ENCODE measurements around the gene CNTNAP2.
"Not testable (repeated sequence)": the region's sequence is repeated elsewhere in the genome, so short reads cannot be mapped to it uniquely, and the experiment has no call there.

Gene CNTNAP2

DNA sequence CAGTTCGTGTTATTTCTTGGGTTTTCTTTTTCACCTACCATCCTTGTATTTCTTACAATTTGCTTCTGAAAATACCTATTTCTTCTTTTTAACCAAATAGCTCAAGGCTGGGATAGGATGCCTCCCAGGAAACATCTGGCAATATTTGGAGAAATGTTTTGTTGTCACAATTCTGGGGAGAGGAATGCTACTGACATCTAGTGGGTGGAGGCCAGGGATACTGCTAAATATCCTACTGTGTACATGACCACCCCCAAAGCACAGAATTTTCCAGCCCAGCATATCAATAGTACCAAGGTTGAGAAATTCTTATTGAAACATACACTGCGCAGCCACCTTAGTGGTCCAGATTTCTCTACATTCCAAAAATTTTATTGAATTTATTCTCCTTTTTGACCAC lies 55.5 kb downstream of the CNTNAP2 start:
- no peak for DNase-seq

- DNase-seq, result no peak
Measured at GRCh38 chr7:146175716-146176115, 59.1 kb downstream of the CNTNAP2 start.

DNA sequence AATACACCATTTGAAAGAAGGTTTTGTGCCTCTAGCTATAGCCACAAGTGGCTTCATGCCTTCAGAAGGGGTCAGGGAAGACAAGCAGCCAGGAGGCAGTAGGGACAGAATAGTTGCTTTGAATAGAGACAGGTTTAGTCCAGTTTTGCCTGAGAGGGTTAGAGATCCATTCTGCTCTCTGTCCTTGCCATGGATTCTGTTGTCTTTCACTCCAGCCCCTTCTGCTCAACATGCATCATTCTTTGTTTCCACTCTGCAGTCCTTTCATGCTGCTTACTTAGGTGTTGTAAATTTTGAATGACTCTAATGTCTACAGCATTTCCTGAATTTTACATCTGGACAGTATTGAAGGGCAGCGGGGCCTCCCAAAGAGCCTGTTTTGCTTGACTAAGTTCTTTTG lies 60.3 kb downstream of the CNTNAP2 start:
- no peak for DNase-seq

GRCh38 chr7:146177301-146177700 lies 60.7 kb downstream of the CNTNAP2 start:
- no peak for DNase-seq

DNA sequence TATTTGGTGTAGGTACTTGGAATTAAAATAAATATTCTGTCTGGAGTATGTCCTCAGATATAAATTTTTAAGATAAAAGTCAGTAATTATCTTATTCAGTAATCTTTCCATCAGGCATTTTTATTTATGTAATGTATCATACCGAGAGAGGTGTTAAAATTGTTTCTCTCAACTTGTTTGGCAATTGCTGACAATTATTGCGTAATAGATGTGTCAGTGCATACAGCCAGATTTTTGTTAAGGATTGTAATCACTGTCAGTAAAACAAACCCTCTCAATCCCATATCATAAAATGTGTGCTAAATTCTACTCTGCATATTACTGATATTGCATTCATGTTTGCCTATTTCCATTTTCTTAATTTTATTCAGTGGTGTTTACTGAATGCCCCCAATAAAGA lies 69.2 kb downstream of the CNTNAP2 start:
- DNase-seq, result no peak

GRCh38 chr7:146191428-146191827 lies 74.8 kb downstream of the CNTNAP2 start:
- not testable (repeated sequence) for DNase-seq

GRCh38 chr7:146201945-146202344 lies 85.3 kb downstream of the CNTNAP2 start:
- no peak for DNase-seq

GRCh38 chr7:146206270-146206669 lies 89.7 kb downstream of the CNTNAP2 start:
- DNase-seq, result no peak

- DNase-seq, result no peak
Measured at GRCh38 chr7:146208492-146208891, 91.9 kb downstream of the CNTNAP2 start.

DNA sequence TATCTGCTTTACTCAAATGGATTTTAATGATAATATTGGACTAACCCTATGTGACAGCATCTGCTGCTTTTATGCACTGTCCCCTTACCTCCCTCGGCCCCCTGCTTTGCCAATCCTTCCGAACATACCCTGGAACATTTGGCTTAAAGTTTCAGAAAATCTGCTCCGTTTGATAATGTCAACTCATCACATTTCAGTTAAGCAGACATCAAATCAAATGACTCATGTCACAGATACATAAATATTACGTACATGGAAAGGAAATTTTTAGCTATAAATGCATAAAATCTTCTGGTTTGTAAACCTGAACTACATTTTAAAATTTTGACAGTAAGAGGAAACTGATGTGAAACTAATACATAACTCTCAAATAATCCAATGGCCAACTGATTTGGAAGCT lies 98.2 kb downstream of the CNTNAP2 start:
- no peak for DNase-seq

DNA sequence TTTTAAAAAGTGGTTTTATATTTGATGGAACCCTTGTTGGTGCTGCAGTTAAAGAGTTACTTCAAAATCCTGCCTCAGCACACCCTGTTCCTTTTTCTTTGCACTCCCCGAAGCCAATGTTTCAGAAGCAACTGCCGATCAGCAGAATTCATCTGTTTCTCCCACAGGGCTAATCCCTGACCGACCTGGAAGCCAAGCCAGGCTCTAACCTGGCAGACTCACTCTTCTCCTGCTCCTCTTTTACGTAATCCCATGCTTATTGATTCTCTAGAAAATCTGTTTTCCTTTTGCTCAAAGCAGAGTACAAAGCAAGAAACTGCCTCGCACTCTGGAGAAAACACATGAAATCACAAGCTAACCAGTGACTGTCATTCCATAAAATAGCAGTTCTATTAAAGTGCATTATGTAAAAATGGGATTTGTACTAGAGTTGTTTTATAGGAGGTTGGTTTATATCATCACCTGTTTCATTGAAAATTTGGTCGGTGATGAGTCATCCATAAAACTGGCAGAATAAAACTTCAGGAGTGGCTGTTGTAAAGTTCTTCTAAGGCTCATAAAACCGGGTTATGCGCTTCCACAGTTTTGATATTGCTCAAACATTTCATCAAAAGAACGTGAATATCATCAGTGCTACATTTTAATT lies 99.9 kb downstream of the CNTNAP2 start:
- no peak for DNase-seq

- no peak for DNase-seq
Measured at GRCh38 chr7:146223851-146224250, 107.2 kb downstream of the CNTNAP2 start.

DNA sequence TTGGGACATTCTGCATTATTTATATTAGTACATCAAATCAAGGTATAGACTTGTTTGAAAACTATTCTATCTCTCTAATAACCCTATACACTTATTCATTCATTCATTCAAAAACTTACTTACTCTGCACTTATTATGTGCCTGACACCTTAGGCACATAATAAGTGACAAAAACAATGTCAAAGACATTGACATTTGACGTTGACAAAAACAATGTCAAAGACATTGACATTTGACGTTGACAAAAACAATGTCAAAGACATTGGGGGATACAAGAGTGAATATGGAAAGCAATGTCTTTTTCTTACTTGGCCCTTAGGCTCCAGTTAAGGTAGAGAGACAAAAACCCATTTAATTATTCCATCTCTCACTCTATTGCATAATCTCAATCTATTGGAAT lies 116.0 kb downstream of the CNTNAP2 start:
- no peak for DNase-seq

DNA sequence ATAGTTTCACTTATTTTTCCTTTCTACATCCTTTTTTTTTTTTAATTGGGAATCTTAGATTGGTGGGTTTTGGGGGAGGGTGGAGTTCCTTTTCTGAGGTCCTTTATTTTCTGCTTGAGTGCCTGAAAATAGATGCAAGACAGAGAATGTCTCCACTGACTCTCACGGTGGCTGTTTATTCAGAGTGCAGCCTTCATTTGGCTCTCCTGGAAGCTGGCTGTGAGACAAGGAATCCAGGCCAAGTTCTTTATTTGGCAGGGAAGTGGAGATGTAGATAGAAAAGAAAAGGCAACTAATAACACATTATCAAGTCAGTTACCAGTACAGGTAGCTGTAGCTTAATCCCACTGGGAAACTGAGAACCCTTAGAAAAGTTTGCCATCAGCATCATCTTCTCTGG lies 118.6 kb downstream of the CNTNAP2 start:
- DNase-seq, result no peak

- no peak for DNase-seq
Measured at GRCh38 chr7:146242661-146243060, 126.1 kb downstream of the CNTNAP2 start.

DNA sequence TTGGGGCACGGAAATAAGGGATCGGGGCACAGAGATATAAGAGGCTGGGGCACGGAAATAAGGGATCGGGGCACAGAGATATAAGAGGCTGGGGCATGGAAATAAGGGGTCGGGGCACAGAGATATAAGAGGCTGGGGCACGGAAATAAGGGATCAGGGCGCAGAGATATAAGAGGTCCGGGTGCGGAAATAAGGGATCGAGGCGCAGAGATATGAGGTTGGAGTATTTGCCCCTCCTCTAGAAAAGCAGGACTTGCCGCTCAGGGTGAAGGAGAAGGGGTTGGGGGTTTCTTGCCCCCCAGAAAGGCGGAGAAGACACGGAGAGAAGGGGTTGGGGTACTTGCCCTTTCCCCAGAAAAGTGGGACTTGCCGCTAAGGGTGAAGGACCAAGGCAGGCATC lies 131.4 kb downstream of the CNTNAP2 start:
- DNase-seq, result not testable (repeated sequence)

GRCh38 chr7:146248744-146249143 lies 132.1 kb downstream of the CNTNAP2 start:
- not testable (repeated sequence) for DNase-seq

- DNase-seq, result no peak
Measured at GRCh38 chr7:146249272-146249671, 132.7 kb downstream of the CNTNAP2 start.

- DNase-seq, result no peak
Measured at GRCh38 chr7:146255609-146256008, 139.0 kb downstream of the CNTNAP2 start.

DNA sequence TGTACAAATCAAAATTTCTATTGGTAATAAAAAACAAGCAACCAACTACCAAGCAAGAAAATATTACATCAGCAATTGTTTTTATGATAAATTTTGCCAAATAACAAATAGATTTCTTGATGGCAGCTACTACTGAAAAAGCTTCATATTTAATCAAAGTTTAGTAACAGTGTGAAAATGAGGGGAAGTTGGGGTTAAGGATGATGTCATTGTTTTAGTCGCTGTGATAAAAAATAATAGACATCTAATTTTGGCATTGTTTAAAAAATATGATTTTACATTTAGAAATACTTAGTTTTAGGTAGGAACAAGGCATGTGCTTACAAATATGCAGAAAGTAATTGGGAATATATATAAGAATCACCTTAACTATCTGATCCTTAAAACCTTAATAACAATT lies 145.9 kb downstream of the CNTNAP2 start:
- DNase-seq, result no peak

DNA sequence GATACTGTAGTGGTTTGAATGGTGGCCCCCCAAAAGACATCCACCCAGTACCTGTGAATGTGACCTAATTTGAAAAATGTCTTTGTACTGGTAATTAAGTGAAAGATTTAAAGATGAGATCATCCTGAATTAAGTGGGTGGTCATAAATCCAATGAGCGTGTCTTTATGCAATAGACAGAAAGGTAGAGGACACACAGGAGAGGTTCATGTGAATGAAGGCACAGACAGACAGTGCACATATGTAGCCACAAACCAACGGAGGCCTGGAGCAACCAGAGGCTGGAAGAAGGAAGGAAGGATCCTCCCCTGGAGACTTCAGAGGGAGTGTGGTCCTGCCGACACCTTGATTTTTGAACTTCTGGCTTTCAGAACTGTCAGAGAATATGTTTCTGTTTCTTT lies 160.3 kb downstream of the CNTNAP2 start:
- DNase-seq, result no peak

DNA sequence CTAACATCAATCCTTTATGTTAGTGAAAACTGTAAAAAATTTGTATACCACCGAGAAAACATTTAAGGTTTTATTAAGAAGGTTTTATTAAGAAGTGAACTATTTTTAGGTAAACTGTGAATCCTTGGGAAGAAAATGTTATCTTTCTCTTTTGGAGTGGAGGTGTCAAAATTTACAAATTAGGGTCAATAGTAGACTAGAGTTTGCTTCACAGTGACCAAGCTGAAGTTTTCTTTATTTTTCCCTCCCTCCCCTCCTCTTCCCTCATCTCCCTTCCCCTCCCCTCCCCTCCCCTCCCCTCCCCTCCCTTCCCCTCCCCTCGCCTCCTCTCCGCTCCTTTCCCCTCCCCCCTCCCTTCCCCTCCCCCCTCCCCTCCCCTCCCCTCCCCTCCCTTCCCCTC lies 168.8 kb downstream of the CNTNAP2 start:
- DNase-seq, result no peak

DNA sequence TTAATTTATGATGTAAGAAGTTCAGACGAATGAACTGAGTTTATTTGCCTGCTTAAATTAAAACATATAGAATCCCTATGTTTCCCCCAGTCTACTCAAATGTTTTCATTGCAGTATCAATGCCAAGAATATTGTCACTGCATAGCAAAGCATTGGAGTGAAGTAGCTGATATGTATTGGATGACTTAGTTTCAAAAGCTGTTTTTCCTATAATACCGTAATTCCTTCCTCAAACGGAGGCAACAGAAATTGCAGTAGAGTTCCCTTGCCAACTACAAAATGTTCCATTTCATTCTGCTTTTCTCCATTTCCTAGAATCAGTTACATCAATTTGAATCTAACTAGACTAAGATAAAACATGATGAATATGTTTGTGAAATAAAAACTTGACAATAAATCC lies 174.1 kb downstream of the CNTNAP2 start:
- DNase-seq, result no peak

DNA sequence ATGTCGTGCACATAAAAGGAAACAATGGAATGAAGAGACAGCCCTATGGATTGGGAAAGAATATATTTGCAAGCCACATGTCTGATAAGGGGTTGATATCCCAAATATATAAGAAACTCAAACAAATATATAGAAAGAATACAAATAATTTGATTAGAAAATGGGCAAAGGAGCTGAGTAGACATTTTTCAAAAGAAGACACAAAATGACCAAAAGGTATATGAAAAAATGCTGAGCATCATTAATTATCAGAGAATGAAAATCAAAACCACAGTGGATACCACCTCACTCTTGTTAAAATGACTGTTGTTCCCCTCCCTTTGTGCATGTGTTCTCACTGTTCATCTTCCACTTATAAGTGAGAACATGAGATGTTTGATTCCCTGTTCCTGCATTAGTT lies 175.3 kb downstream of the CNTNAP2 start:
- no peak for DNase-seq

DNA sequence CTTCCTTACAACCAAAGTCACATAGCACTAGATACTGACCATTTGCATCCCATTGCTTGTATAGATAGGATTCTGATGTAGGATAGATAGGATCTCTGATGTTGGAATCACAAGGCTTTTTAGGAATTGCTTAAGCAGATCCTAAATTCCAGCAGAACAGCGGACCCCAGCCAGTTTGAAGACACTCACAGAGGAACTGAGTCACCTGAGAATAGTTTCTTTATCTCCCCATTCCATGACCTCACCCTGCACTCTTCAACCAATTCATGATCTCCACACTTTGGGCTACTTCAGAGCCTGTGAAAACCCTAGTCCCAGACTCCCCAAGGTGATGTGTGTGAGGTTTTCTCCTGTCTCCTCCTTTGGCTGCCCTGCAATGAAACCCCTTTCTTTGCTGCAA lies 179.4 kb downstream of the CNTNAP2 start:
- DNase-seq, result no peak

DNA sequence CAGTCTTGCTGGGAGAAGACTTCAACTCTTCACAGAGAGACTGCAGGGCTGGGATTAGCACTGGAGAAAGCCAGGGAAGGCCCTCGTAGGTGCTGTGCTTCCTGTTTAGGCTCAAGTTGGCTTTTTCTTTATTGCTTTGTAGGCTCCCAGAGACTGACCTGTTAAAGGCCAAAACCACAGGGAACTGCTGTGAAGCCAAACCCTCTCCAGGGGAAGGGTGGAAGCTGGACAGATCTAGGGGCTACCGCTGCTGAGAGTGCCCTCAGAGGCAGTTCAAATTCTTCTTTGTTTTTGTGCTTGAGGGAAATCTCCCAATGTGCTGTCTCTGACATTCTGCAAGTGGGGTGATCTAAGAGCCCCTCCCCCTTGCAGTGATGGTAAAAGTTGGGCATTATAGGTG lies 198.4 kb downstream of the CNTNAP2 start:
- DNase-seq, result no peak
